Stimulated activated CD4-positive, alpha-beta T cell treated with anti-CD3 and anti-CD28 coated beads, Interleukin-4, amount 100 ng/mL, for 1 hour (primary cell): ENCODE data around the gene RASSF4.

Experiments used
- DNase-seq: peaks from one replicate; pipeline ENCODE4 v3.0.0-alpha.2; 2020

Gene RASSF4

DNA sequence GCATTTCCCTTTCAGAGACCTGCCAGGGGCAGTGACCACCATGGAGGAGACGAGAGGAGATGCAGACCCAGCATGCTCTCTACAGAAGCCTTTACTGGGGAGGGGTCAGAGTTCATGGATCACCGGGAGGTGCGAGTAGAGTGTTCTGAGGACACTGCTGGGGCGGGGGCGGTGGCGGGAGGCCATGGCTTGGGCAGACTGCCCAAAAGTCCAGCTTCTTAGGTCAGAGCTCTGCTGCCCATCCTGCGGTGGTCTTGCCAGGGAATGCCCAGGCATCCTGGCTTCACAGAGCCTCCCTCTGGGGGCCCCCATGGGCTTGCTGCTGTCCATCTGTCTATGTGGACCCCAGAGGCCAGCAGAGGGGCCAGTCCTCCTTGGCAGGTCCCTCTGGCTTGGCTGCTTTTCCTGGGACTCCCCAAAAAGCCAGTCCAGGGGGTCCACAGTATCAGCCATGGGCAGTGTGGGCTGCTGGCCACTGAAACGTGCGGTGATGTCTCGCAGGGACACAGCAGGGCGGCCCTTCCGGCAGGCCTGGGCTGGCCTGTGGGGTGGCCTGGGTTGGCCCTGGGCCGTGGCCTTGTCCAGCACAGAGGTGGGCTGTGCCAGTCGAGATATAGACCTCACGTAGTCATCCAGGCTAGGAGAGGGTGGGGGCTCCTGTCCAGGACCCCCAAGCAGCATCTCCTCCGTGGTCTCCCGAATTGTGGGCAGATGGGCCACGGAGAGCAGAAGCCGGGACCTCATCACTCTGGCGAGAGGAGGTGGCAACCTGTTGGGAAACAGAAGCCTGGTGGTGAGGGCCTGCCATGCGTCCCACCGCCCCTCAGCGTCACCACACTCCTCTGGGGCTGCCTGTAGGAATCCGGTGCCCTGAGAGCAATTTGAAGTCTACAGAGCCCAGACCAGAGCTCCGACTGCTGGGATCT, 17.9 kb downstream of the RASSF4 start:
- DNase-seq = no peak

DNA sequence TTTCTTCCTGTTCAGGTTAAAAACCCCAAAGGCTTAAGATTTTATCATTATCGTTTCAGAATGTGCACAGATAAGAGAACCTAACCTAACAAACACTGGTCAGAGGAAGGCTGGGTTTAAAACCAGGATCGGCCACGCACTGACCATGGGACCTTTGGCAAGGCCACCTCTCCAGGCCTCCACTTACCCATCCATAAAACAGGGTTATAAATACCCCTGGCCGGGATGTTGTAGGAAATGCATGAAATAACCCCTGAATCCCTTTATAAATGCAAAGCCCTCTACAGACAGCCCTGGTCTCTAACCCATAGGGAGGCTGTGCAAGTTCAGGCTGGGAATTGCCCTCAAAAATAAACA, 18.6 kb downstream of the RASSF4 start:
- DNase-seq = no peak

DNA sequence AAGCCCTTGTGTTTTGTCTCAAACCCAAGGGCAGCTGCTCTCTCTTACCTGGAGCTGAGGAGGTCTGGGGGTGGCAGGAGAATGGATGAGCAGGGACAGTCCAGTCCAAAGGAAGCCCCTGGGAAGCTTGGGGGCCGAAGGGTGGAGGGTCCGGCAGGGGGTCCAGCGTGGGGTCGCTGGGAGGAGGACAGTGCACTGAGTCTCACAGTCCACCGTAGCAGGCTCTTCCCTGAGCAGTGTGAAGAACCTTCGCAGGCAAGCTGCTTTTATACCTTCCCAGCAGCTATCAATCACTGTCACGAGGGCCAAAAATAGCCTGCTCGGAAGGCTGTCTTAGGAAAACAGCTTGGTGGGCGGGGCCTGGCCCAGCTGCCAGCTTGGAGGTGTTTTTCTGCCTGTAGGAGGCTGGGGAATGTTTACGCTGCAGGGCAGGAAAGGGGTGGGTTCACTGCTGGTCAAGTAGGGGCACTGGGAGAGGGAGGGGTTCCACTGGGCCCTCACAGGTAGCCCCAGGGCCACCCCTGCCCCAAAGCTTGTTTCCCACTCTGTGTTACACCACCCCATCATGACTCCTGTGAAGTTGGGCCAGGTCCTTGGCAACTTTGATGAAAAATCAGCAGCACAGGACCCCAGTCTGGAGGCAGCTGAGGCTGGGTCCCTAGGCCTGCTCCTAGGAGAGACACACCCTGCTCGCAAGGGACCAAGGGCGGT, 19.1 kb downstream of the RASSF4 start, which contains the start of gene DEPP1:
Gene DEPP1, minus strand, starts transcription at position 240 of the 711 bp plus-strand sequence. CDS start 779 bp downstream, outside the sequence.
- DNase-seq = no peak

DNA sequence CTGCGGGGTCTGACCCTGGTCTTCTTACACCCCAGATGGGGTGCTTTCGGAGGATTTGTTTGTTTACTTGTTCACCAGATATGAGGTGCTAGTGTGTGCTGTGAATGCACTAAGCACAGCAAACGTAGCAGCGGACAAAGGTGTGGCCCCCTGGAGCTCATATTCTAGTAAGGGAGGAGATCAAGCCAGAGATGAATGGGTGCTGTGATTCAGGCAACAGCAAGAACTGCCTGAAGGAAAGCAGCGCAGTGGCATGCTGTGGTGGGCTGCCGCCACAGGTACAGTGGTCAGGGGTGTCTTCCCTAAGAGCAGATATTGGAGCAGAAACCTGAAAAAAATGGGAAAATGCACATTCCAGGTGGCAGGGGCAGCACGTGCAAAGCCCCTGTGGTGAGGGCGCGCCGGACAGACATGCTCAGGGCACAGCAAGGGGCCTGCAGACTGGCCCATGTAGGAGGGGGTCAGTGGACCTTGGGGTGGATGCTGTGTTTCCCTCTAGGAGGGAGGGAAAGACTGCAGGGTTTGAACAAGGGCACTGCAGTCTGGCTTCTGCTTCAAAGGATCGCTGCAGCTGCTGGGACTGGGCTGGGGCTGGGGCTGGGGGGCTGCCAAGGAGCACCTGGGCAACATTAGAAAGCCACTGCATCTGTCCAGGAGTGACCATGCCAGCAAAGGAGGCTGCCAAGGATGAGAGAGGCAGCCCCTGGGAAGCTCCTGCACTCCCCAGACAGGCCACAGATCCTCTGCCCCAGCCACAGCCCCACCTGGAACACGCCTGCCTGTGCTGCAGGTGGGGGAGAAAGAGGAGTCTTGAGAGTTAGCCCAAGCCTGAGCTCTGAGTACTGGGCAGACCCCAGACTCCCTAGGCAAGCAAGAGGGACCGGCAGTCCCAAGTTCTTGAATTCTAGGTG, 19.9 kb downstream of the RASSF4 start:
- DNase-seq = no peak

DNA sequence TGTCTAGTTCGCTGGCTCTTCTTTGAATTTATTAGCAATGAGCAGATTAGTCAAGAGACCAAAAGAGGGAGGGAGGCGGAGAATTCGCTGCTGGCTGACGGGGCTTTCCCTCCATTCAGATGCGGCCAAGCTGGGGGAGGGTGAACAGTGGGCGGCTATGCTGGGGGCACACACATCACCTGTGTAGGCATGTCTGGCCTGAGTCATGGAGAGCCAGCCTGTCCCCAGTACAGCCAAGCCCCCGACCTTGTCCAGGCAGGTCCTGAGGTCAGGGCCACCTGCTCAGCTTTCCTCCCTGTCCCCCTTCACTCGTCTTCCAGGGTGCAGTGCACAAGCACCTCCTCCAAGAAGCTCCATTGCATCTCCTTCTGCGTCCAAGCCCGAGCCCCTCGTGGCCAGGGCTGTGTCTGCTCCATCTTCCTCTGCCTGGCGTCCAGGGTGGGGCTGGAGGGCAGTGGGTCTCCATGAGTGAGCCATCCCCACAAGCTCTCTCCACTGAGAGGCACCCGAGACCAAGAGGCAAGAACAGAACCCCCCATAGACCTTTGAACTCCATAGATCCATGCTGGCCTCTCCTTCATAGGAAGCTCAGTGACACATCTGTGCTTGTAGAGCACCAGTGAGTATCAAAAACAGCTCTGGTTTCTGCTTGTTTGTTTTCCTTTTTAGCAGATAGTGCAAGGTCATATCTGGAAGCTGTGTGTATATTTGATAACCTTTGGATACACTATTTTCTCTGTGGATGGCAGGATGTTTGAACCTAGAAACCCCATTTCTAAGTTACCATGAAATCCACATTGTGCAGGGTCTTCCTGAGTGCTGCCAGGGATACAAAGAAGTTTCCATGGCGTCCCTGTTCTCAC, 20.9 kb downstream of the RASSF4 start:
- DNase-seq = no peak

DNA sequence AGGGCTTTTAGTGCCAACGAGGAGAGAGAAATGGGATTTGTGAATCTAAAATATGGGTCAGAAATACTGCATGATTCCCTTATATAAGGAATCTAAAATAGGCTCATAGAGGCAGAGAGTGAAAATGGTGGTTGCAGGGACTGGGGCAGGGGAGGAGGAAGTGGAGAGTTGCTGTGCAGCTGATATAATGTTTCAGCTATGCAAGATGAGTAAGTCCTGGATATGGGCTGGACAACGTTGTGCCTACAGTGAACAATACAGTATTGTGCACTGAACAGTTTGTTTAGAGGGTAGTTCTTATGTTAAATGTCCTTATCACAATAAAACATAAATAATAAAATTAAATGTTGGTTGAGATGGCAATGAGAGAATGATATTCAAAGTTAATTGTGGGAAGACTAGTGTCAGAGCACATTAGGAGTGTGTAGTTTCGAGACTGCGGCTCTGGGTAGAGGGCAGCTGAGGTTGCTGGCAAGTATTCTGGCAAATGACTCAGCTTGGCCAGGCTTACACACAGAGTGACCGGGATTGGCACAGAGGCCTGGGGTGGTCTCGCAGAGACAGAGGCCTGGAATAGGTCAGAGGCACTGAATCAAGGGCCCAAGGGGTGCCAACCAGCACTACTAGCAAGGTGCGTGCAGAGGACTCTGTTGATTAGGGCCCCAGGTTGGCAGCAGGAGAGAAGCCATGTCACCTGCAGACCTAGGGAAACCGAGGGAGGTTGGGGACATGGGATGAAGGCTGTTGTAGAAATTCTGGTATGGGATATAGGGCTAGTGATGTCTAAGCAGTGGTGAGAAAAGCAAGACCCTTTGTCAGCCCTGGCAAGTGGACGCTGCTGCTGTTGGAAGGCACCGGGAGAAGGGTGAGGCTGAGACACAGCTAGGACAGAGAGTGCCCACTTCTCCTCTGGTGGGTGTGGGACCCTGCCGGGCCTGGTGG, 21.8 kb downstream of the RASSF4 start:
- no peak for DNase-seq

DNA sequence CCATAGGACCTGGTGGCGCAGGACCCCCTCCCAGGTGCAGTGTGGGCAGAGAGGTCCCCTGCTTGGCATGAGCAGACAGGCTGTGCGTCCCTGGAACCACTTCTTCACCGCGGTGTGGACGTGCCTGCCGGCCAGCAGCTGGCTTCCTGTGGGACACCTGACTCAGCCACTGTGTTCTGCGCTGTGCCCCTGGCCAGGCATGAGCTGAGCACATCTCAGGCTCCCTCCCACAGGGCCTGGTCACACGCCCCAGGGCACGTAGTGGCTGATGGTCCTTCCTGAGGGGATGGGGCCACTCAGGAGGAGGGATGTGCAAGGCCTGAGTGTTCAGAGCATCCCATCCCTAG, 22.5 kb downstream of the RASSF4 start:
- DNase-seq = no peak

DNA sequence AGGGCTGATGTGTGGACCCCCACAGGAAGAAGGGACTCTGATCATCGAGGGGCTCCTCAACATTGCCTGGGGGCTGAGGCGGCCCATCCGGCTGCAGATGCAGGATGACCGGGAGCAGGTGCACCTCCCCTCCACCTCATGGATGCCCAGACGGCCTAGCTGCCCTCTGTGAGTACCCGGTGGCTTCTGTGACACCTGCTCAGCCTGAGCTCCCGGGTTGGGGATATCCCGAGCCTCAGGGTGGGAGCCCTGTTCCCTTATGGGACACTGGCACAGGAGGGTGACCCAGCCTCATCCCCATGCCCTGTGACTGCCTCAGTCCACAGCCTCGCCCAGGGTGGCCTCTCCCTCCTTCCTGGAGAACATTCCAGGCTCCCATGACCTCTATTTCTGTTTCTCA, 22.9 kb downstream of the RASSF4 start:
- no peak for DNase-seq

DNA sequence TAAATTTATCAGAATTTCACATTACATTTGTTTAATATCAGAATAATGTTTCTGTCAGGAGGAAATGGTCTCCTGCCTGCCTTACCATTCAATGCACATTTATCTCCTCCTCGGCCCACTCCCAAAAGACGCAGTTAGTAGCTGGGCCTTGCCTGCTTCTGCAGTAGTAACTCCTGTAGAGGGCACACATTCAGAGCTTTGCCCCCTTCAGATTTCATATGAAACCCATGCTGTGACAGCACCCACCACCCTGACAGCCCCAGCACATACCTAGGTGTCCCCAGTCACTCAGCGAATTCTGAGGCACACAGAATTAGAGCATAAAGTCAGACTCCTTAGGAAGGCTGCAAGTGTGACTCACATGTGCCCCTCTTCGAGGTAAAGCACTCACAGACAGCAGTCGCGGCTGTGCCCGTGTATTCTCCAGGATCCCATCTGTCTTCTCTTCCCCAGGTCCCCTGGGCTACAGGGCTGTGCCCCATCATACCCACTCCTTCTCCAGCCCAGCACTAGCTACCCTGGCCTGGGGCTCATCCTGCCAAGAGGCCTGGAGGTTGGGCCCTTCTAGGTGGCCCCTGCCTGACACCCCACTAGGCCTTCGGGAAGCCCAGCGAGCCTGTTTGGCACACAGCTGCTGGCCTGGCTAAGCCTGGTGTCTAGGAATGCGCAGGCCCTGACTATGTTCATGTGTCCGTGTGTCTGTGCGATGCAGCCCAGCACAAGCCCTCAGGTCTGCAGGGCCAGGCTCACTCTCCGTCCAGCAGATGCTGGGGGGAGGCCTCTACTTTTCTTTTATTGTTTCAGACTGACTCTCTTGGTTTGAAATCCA, 23.7 kb downstream of the RASSF4 start:
- no peak for DNase-seq

DNA sequence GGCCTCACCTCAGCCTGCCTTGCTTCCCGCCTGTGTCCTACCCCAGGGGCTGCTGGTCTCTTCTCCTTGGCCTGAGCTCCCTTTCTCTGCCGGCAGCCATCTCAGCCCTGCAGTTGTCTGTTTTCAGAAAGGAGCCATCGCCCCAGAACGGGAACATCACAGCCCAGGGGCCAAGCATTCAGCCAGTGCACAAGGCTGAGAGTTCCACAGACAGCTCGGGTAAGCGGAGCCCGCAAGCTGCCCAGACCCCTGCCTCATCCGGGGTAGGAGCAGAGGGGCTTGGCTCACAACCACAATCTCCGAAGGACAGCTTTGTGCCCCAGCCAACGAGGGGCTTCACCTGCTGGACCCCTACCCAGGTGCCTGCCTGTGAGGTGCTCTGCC, 24.3 kb downstream of the RASSF4 start:
- DNase-seq = no peak

DNA sequence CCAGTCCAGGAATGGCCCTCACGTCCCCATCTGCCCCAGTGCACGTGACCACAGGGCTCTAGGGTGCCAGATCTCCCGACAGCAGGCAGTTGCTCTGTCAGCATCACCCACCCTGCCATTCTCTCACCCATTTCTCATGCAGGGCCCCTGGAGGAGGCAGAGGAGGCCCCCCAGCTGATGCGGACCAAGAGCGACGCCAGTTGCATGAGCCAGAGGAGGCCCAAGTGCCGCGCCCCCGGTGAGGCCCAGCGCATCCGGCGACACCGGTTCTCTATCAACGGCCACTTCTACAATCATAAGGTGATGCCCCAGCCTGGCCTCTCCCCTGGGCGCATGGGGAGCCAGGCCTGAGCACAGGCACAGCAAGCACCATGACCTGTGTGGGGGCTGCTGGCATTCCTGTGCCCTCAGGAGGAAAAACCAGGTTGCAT, 25.1 kb downstream of the RASSF4 start:
- DNase-seq = no peak

DNA sequence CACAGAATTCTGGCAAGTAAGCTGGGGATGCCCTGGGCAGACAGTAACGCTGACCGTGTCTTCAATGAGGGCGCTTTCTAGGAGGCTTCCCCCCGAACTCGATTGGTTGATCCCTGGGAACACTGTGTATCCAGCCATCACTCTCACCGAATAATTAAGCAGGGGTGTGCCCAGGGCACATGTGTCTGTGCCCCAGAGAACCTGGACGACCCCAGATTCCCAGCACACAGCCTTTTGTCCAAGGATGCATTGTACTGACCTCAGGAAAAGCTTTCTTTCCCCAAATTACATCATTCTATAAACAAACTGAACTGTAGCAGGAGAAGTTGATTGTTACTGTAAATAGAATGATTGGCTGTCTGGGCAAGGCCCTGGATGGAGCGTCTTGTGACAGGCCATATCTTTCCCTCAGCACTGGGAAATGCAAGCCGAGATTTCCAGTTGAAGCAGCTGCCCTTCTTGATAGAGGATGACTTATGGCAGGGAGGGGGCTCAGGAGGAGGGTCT, 25.6 kb downstream of the RASSF4 start:
- DNase-seq = no peak

DNA sequence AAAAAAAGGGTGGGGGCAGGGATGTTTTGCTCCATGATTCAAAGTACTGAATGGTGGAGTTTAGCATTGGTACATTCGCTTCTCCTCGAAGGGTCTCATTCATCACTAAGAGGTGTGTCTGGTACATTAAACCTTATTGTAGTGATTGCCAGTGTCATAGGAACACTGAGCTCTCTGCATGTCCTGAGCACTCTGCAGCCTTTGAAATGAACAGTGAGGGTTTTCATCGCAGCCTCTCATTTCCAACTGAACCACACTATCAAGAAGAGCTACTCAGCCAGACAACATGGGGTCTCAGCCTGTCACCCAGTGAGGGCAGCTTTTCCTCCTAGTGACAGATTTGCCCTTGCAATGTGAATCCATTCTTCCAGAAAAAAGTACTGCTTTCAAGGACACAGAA, 26.6 kb downstream of the RASSF4 start:
- no peak for DNase-seq

DNA sequence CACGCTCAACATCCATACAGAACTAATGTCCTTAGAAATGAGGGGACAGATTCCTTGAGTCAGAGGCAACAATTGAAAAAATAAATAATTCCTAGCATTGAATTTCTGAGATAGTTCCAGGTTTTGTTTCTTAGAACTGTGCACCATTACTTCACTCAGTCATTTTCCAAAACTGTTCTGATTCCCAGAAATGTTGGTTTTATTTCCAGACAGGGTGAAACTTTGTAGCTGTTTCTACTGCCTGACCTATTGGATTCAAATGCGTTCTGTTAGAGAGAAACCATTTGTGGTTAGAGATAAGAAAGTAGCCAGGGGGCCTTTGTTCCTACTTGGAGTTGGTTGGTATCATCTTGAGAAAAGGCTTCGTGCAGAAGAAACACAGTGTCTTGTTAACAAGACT, 27.1 kb downstream of the RASSF4 start:
- DNase-seq = no peak

DNA sequence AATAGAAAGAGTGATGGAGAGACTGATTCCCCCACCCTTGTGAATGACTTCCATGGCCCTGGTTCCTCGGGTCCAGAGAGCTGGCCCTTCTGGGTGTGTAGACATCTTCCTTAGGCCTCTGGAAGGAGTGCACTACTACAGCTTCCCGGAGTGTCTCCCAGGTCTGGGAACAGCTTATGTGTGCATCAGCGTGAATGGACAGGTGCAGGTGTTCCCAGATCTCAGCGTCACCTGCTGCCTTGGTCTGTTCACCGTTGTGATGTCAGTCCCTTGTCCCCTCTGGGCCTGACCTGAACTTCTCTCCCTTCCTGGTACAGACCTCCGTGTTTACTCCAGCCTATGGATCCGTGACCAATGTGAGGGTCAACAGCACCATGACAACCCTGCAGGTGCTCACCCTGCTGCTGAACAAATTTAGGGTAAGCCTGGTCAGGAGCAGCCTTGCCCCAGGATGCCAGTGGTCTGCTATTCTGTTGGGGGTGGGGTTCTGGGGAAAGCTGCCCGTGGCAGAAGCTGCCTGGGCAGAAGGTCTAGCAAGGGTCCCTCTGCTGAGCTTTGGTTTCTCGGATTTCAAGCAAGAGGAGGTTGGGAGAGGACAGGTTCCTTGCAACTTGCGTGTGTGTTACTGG, 29.5 kb downstream of the RASSF4 start:
- DNase-seq = no peak

DNA sequence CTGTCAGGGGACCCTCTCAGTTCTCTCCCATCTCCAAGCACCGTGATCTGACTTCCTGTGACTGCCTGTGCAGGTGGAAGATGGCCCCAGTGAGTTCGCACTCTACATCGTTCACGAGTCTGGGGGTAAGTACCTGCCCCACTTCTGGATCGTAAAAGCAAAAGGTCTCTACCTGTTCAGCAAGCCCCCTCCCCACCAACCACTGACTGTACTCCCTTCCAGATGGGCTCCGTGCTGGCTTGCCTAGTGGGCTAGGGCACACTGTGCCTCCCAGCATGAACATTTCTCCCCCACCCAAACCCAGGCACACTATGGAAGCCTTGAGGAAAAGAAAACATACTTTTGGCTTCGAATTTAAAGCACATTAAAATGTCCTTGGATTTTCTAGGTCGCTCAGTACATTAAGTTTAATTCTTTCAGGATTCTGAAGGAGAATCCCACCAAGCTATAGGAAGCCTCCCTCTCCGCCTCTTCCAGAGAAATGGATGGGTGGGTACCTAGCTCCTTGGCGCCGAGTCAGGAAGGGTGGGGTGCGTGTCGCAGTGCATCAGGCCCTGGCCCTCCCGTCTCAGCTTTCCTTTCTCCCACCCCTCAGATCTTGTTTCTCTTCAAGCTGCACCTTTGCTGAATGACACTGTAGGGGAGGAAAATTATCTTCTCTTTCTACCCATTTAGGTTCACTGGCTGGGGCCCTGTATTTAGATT, 30.1 kb downstream of the RASSF4 start:
- DNase-seq = no peak

DNA sequence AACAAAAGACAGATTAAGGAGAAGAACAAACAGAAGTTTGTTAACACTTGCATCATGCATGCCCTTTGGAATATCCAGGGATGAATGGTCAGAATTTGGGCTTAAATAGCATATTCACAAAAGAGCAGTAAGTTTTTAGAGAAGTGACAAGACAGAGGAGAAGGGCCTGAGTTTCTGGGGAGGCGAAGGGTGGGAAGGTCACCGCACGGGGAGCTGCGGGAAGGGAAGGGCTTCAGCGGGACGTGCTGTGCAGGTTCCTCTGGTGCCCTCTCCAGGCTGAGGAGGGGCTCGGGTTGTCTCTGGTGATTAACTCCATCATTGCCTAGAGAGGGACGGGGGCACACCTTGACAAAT, 30.7 kb downstream of the RASSF4 start:
- DNase-seq = no peak

DNA sequence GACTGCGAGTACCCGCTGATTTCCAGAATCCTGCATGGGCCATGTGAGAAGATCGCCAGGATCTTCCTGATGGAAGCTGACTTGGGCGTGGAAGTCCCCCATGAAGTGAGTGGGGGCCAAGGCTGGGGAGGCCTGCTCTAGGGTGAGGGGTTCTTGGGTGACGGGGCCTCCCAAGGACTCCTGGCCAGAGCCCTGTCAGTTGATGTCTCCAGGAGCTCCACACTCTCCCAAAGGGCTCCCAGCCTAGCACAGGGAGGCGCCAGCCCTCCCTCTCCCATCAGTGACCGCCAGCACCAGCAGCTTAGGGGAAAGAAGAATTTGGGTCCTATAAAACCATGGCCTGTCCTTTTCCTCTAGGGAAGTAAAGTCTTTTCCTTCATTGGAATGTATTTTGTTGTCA, 31.4 kb downstream of the RASSF4 start:
- no peak for DNase-seq

DNA sequence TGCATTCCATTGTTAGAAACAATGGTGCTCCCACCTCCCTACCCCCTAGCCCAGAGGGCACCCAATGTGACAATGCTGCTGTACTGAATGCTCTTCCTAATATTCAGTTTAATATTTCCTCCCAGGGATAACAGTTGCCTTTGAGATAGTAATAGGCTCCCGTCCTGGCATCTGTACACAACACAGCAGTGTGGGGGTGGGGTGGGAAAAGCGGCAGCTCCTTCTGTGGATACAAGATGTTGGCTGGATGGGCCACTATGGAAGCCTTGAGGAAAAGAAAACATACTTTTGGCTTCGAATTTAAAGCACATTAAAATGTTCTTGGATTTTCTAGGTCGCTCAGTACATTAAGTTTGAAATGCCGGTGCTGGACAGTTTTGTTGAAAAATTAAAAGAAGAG, 32.0 kb downstream of the RASSF4 start:
- DNase-seq = no peak
